Stimulated activated CD4-positive, alpha-beta T cell treated with anti-CD3 and anti-CD28 coated beads, Interleukin-2, amount 100 ng/mL, for 48 hours (primary cell): ENCODE measurements around the gene GOLPH3L.
A peak's percentile ranks its signal among the peaks of the same experiment; 100 is the strongest.
"Not testable (repeated sequence)": the region's sequence is repeated elsewhere in the genome, so short reads cannot be mapped to it uniquely, and the experiment has no call there.

Experiments
- DNase-seq, 2 donors: peaks; one replicate each; pipeline ENCODE4 v3.0.0-alpha.2; 2020

The GOLPH3L gene

GRCh38 chr1:150657064-150657463, 39.9 kb downstream of the GOLPH3L start:
- not testable (repeated sequence) for DNase-seq

- not testable (repeated sequence) for DNase-seq
These were observed 42.3 kb downstream of the GOLPH3L start for GRCh38 chr1:150654635-150655034.

- DNase-seq, result no peak
These were observed 46.8 kb downstream of the GOLPH3L start for GRCh38 chr1:150650193-150650592.

- no peak for DNase-seq
These were observed 47.4 kb downstream of the GOLPH3L start for GRCh38 chr1:150649441-150650075.

GRCh38 chr1:150642296-150642695, 54.7 kb downstream of the GOLPH3L start:
- DNase-seq, result no peak

GRCh38 chr1:150641126-150641815, 55.7 kb downstream of the GOLPH3L start:
- DNase-seq, result not testable (repeated sequence)

GRCh38 chr1:150638430-150638829, 58.5 kb downstream of the GOLPH3L start:
- not testable (repeated sequence) for DNase-seq

- not testable (repeated sequence) for DNase-seq
These were observed 61.9 kb downstream of the GOLPH3L start for GRCh38 chr1:150634839-150635622.

- DNase-seq, result peak; percentile 86 to 91
These were observed 67.6 kb downstream of the GOLPH3L start, which contains the start of gene ENSA for GRCh38 chr1:150629115-150629928. Gene ENSA, minus strand, starts transcription at chr1:150629612. Its CDS starts 142 bp downstream, at chr1:150629470.

- DNase-seq, result no peak
These were observed 68.2 kb downstream of the GOLPH3L start for GRCh38 chr1:150628766-150629114.

- DNase-seq, result no peak
These were observed 69.0 kb downstream of the GOLPH3L start for GRCh38 chr1:150627826-150628410.

- DNase-seq, result no peak
These were observed 70.8 kb downstream of the GOLPH3L start for GRCh38 chr1:150626150-150626549.

- DNase-seq, result not testable (repeated sequence)
These were observed 72.4 kb downstream of the GOLPH3L start for GRCh38 chr1:150624546-150624945.

- not testable (repeated sequence) for DNase-seq
These were observed 72.8 kb downstream of the GOLPH3L start for GRCh38 chr1:150624134-150624533.

GRCh38 chr1:150622303-150622975, 74.5 kb downstream of the GOLPH3L start:
- no peak for DNase-seq

GRCh38 chr1:150621497-150622302, 75.3 kb downstream of the GOLPH3L start:
- DNase-seq, result peak in 1 of 2 donors; percentile 43

- no peak for DNase-seq
These were observed 76.0 kb downstream of the GOLPH3L start for GRCh38 chr1:150620919-150621318.

GRCh38 chr1:150619576-150620509, 77.1 kb downstream of the GOLPH3L start:
- no peak for DNase-seq

- no peak for DNase-seq
These were observed 81.4 kb downstream of the GOLPH3L start for GRCh38 chr1:150615346-150616201.
